Adipocyte (in vitro differentiated cells): ENCODE results near the gene TMC6.

Experiments used
- DNase-seq: peaks from one replicate; pipeline ENCODE4 v3.0.0-alpha.2; 2015; ENCODE audit warnings: low read depth
- H3K27me3 ChIP-seq: replicated peaks from 2 replicates; pipeline ENCODE4 v1.7.0; 2013; ENCODE audit warnings: mild to moderate bottlenecking, low read length, moderate library complexity; ENCODE audit not compliant: control insufficient read depth, insufficient read depth
- H3K36me3 ChIP-seq: 2 replicates; pipeline ENCODE4 v1.7.0; 2013; ENCODE audit warnings: low read length, mild to moderate bottlenecking, moderate library complexity; ENCODE audit not compliant: control insufficient read depth, insufficient read depth, severe bottlenecking
- H3K4me1 ChIP-seq: 2 replicates; pipeline ENCODE4 v1.7.0; 2013; ENCODE audit warnings: mild to moderate bottlenecking, low read length, moderate library complexity; ENCODE audit not compliant: control insufficient read depth, insufficient read depth
- H3K4me3 ChIP-seq: 2 replicates; pipeline ENCODE4 v1.7.0; 2013; ENCODE audit warnings: mild to moderate bottlenecking, low read length, moderate library complexity
- H3K9ac ChIP-seq: 2 replicates; pipeline ENCODE4 v1.7.0; 2013; ENCODE audit warnings: mild to moderate bottlenecking, low read length, moderate library complexity
- H3K9me3 ChIP-seq: 2 replicates; pipeline ENCODE4 v1.7.0; 2013; ENCODE audit warnings: mild to moderate bottlenecking, low read length, moderate library complexity; ENCODE audit not compliant: control insufficient read depth

Gene TMC6

GRCh38 chr17:78124836-78125137 is 3.8 kb downstream of the TMC6 start:
- peaks cover 8% of the 10 kb centered on the region for H3K27me3 ChIP-seq
- H3K9ac ChIP-seq = no peak overlapping the region
- DNase-seq = no peak
- no peak overlapping the region for H3K4me3 ChIP-seq
- H3K9me3 ChIP-seq = no peaks in the 10 kb centered on the region
- H3K36me3 ChIP-seq = no peaks in the 10 kb centered on the region
- peaks cover 12% of the 10 kb centered on the region for H3K4me1 ChIP-seq

- Histone ChIP-seq H3K4me1 (peaks cover 12% of the 10 kb centered on the region), H3K36me3 (no peaks in the 10 kb centered on the region), H3K27me3 (peaks cover 3% of the 10 kb centered on the region), H3K9me3 (no peaks in the 10 kb centered on the region), H3K9ac (no peak overlapping the region), H3K4me3 (no peak overlapping the region)
- no peak for DNase-seq
These were observed 4.3 kb downstream of the TMC6 start for GRCh38 chr17:78124081-78124835.

GRCh38 chr17:78123258-78123929 is 5.2 kb downstream of the TMC6 start:
- Histone ChIP-seq H3K9me3 (no peaks in the 10 kb centered on the region), H3K36me3 (no peaks in the 10 kb centered on the region), H3K27me3 (no peaks in the 10 kb centered on the region), H3K4me3 (no peak overlapping the region), H3K9ac (no peak overlapping the region), H3K4me1 (peaks cover 12% of the 10 kb centered on the region)
- DNase-seq = no peak

GRCh38 chr17:78122931-78123249 is 5.7 kb downstream of the TMC6 start:
- no peak overlapping the region for H3K4me3 ChIP-seq
- DNase-seq = no peak
- no peaks in the 10 kb centered on the region for H3K36me3 ChIP-seq
- no peaks in the 10 kb centered on the region for H3K27me3 ChIP-seq
- no peak overlapping the region for H3K9ac ChIP-seq
- H3K9me3 ChIP-seq = no peaks in the 10 kb centered on the region
- peaks cover 10% of the 10 kb centered on the region for H3K4me1 ChIP-seq

GRCh38 chr17:78122216-78122930 is 6.2 kb downstream of the TMC6 start:
- DNase-seq = no peak

GRCh38 chr17:78121801-78122215 is 6.7 kb downstream of the TMC6 start:
- Histone ChIP-seq H3K36me3 (no peaks in the 10 kb centered on the region), H3K4me3 (no peak overlapping the region), H3K9ac (no peak overlapping the region), H3K4me1 (no peaks in the 10 kb centered on the region), H3K9me3 (no peaks in the 10 kb centered on the region), H3K27me3 (peaks cover 4% of the 10 kb centered on the region)
- no peak for DNase-seq

More at GRCh38 chr17:78122216-78122930, 6.2 kb downstream of the TMC6 start:
- Histone ChIP-seq H3K9me3 (no peaks in the 10 kb centered on the region), H3K27me3 (no peaks in the 10 kb centered on the region), H3K36me3 (no peaks in the 10 kb centered on the region), H3K4me3 (no peak overlapping the region), H3K9ac (no peak overlapping the region), H3K4me1 (peaks cover 5% of the 10 kb centered on the region)

- H3K9me3 ChIP-seq = no peaks in the 10 kb centered on the region
- no peaks in the 10 kb centered on the region for H3K4me1 ChIP-seq
- peaks cover 6% of the 10 kb centered on the region for H3K27me3 ChIP-seq
- no peak for DNase-seq
- no peaks in the 10 kb centered on the region for H3K36me3 ChIP-seq
- H3K9ac ChIP-seq = no peak overlapping the region
- H3K4me3 ChIP-seq = no peak overlapping the region
These were observed 7.4 kb downstream of the TMC6 start for GRCh38 chr17:78120971-78121800.

GRCh38 chr17:78120537-78120936 is 8.0 kb downstream of the TMC6 start:
- no peak overlapping the region for H3K4me3 ChIP-seq
- H3K9me3 ChIP-seq = no peaks in the 10 kb centered on the region
- DNase-seq = no peak
- no peaks in the 10 kb centered on the region for H3K4me1 ChIP-seq
- no peaks in the 10 kb centered on the region for H3K36me3 ChIP-seq
- H3K9ac ChIP-seq = no peak overlapping the region
- peaks cover 6% of the 10 kb centered on the region for H3K27me3 ChIP-seq

GRCh38 chr17:78118801-78119241 is 9.7 kb downstream of the TMC6 start:
- Histone ChIP-seq H3K9ac (no peak overlapping the region), H3K36me3 (no peaks in the 10 kb centered on the region), H3K4me3 (no peak overlapping the region), H3K27me3 (peaks cover 18% of the 10 kb centered on the region), H3K4me1 (peaks cover 4% of the 10 kb centered on the region), H3K9me3 (no peaks in the 10 kb centered on the region)
- no peak for DNase-seq

- Histone ChIP-seq H3K36me3 (no peaks in the 10 kb centered on the region), H3K9ac (no peak overlapping the region), H3K4me1 (peaks cover 6% of the 10 kb centered on the region), H3K27me3 (peaks cover 23% of the 10 kb centered on the region), H3K4me3 (no peak overlapping the region), H3K9me3 (no peaks in the 10 kb centered on the region)
- DNase-seq = no peak
These were observed 11.3 kb downstream of the TMC6 start for GRCh38 chr17:78117027-78117981.
